OCI-LY1 (cell line): ENCODE results near the gene MBD3L3.
A peak's percentile ranks its signal among the peaks of the same experiment; 100 is the strongest.
"Not testable (repeated sequence)": the region's sequence is repeated elsewhere in the genome, so short reads cannot be mapped to it uniquely, and the experiment has no call there.

Experiments
- H2AFZ ChIP-seq: fragments of 200-600 bp; sonication (generic), shearing (Covaris generic); 2 replicates; pipeline ENCODE4 v1.6.0; 2014; ENCODE audit warnings: antibody characterized with exemption, mild to moderate bottlenecking, low read length
- H3F3A ChIP-seq: fragments of 200-600 bp; sonication (generic), shearing (Covaris generic); 2 replicates; pipeline ENCODE4 v1.6.0; 2014; ENCODE audit warnings: mild to moderate bottlenecking, antibody characterized with exemption, low read length, moderate library complexity; ENCODE audit not compliant: insufficient read depth
- H3K27ac ChIP-seq: fragments of 200-600 bp; sonication (generic); 2 replicates; pipeline ENCODE4 v1.5.1; 2014; ENCODE audit warnings: low read length, mixed run types, mild to moderate bottlenecking, low read depth; ENCODE audit not compliant: poor library complexity, severe bottlenecking
- H3K27me3 ChIP-seq: fragments of 200-600 bp; sonication (generic); 2 replicates; pipeline ENCODE4 v1.6.0; 2014; ENCODE audit warnings: antibody characterized with exemption, mild to moderate bottlenecking, low read length, moderate library complexity; ENCODE audit not compliant: insufficient read depth
- H3K36me3 ChIP-seq: fragments of 200-600 bp; sonication (generic); 2 replicates; pipeline ENCODE4 v1.6.1; 2014; ENCODE audit warnings: mild to moderate bottlenecking, antibody characterized with exemption, low read length, moderate library complexity, mixed read lengths; ENCODE audit not compliant: insufficient read depth
- H3K4me1 ChIP-seq: fragments of 200-600 bp; sonication (generic); 2 replicates; pipeline ENCODE4 v1.5.1; 2014; ENCODE audit warnings: mild to moderate bottlenecking, low read length, moderate library complexity; ENCODE audit not compliant: insufficient read depth, severe bottlenecking
- H3K4me2 ChIP-seq: fragments of 200-600 bp; sonication (generic), shearing (Covaris generic); 2 replicates; pipeline ENCODE4 v1.6.1; 2014; ENCODE audit warnings: low read length
- H3K4me3 ChIP-seq: fragments of 200-600 bp; sonication (generic); 2 replicates; pipeline ENCODE4 v1.5.1; 2014; ENCODE audit warnings: low read length, low read depth, mild to moderate bottlenecking, mixed read lengths; ENCODE audit not compliant: poor library complexity, severe bottlenecking
- H3K79me2 ChIP-seq: fragments of 200-600 bp; shearing (Covaris generic); 2 replicates; pipeline ENCODE4 v1.6.1; 2016; ENCODE audit warnings: mixed run types, low read length, mixed read lengths; ENCODE audit not compliant: insufficient read depth
- H3K9ac ChIP-seq: fragments of 200-600 bp; sonication (generic), shearing (Covaris generic); 2 replicates; pipeline ENCODE4 v1.6.1; 2014; ENCODE audit warnings: mild to moderate bottlenecking, low read length, mixed read lengths
- H3K9me2 ChIP-seq: fragments of 200-600 bp; sonication (generic), shearing (Covaris generic); 2 replicates; pipeline ENCODE4 v1.6.1; 2014; ENCODE audit warnings: low read depth, mild to moderate bottlenecking, low read length, mixed read lengths
- H3K9me3 ChIP-seq: fragments of 200-600 bp; shearing (Covaris generic); 2 replicates; pipeline ENCODE4 v1.6.1; 2014; ENCODE audit warnings: low read length, mixed read lengths
- H4K20me1 ChIP-seq: fragments of 200-600 bp; sonication (generic), shearing (Covaris generic); 2 replicates; pipeline ENCODE4 v1.6.0; 2016; ENCODE audit warnings: mild to moderate bottlenecking, low read length; ENCODE audit not compliant: insufficient read depth
- EZH2 ChIP-seq: fragments of 200-600 bp; sonication (generic), shearing (Covaris generic); IDR thresholded peaks from 2 replicates; pipeline ENCODE4 v1.8.0; 2017; ENCODE audit warnings: borderline replicate concordance, mixed run types, mild to moderate bottlenecking, antibody characterized with exemption, low read length, moderate library complexity, mixed read lengths
- TF ChIP-seq, protein P1 (sequence below): fragments of 200-600 bp; sonication (generic), shearing (Covaris generic); IDR thresholded peaks from 2 replicates; pipeline ENCODE4 v1.5.1; 2017; ENCODE audit warnings: mild to moderate bottlenecking, antibody characterized with exemption, low read length, moderate library complexity, mixed read lengths

The MBD3L3 gene

DNA sequence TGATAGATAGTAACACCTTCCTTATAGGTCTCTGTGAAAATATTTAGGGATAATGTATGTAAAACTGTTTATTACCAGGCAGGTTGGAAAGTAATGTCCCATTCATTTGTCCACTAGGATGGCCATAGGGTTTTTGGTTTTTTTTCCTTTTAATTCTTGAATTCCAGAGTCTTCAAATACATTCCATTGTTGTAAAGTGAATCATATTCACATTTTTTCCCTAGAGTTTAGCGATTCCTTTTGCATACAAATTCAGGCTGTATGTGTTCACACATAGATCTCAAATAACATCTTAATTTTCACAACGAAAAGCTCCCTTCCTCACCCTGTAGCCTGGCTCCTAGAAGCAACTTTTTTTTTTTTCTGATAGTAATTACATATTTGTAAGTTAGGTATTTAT, 9.2 kb upstream of the MBD3L3 start:
- H3K27ac ChIP-seq, result no peak overlapping the region
- H3K9ac ChIP-seq, result no peak overlapping the region
- H3K4me1 ChIP-seq, result peaks cover 12% of the 10 kb centered on the region
- peaks cover 16% of the 10 kb centered on the region for H3K36me3 ChIP-seq
- no peak for TF ChIP-seq EZH2
- TF ChIP-seq, protein P1, sequence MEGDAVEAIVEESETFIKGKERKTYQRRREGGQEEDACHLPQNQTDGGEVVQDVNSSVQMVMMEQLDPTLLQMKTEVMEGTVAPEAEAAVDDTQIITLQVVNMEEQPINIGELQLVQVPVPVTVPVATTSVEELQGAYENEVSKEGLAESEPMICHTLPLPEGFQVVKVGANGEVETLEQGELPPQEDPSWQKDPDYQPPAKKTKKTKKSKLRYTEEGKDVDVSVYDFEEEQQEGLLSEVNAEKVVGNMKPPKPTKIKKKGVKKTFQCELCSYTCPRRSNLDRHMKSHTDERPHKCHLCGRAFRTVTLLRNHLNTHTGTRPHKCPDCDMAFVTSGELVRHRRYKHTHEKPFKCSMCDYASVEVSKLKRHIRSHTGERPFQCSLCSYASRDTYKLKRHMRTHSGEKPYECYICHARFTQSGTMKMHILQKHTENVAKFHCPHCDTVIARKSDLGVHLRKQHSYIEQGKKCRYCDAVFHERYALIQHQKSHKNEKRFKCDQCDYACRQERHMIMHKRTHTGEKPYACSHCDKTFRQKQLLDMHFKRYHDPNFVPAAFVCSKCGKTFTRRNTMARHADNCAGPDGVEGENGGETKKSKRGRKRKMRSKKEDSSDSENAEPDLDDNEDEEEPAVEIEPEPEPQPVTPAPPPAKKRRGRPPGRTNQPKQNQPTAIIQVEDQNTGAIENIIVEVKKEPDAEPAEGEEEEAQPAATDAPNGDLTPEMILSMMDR, result no peak
- no peaks in the 10 kb centered on the region for H3K9me2 ChIP-seq
- H4K20me1 ChIP-seq, result no peaks in the 10 kb centered on the region
- H3K27me3 ChIP-seq, result no peaks in the 10 kb centered on the region
- no peak overlapping the region for H2AFZ ChIP-seq
- no peak overlapping the region for H3K4me2 ChIP-seq
- H3F3A ChIP-seq, result no peaks in the 10 kb centered on the region
- peaks cover 11% of the 10 kb centered on the region for H3K79me2 ChIP-seq
- no peak overlapping the region for H3K4me3 ChIP-seq
- H3K9me3 ChIP-seq, result no peaks in the 10 kb centered on the region

DNA sequence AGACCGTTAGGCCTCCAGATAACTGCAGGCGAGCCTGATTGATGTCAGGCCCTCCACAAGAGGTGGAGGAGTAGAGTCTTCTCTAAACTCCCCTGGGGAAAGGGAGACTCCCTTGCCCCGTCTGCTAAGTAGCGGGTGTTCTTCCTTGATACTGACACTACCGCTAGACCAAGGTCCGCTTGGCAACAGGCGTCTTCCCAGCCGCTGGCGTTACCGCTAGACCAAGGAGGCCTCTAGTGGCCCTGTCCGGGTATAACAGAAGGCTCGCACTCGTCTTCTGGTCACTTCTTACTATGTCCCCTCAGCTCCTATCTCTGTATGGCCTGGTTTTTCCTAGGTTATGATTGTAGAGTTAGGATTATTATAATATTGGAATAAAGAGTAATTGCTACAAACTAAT, 8.6 kb upstream of the MBD3L3 start:
- peaks cover 11% of the 10 kb centered on the region for H3K79me2 ChIP-seq
- H3K9ac ChIP-seq, H2AFZ ChIP-seq, H3K4me2 ChIP-seq, H3K27ac ChIP-seq, H3K9me2 ChIP-seq, H3F3A ChIP-seq, H3K4me3 ChIP-seq, H3K36me3 ChIP-seq, H3K9me3 ChIP-seq, H3K27me3 ChIP-seq, H4K20me1 ChIP-seq: not testable (repeated sequence)
- H3K4me1 ChIP-seq, result peaks cover 12% of the 10 kb centered on the region
- TF ChIP-seq, protein P1, result peak; percentile 25

DNA sequence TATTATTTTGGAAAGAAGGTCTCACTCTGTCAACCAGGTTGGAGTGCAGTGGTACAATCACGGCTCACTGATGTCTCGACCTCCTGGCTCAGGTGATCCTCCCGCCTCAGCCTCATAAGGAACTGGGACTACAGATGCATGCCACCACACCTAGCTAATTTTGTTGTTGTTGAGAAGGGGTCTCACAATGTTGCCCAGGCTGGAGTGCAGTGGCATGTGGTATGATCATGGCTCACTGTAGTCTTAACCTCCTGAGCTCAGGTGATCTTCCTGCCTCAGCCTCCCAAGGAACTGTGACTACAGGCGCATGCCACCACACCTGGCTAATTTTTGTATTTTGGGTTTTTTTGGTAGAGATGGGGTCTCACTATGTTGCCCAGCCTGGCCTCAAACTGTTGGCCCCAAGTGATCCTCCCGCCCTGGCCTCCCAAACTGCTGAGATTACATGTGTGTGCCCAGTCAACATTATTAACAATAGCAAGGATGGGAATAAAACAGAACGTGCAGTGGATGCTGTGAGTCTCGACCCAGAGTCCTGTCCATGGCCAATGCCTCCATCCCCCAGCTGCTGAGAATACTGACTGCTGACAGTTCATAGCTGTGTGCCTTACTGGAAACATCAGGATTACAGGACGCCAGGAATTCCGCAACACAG, 5.4 kb upstream of the MBD3L3 start:
- no peaks in the 10 kb centered on the region for H3K36me3 ChIP-seq
- H3F3A ChIP-seq, result no peaks in the 10 kb centered on the region
- no peak overlapping the region for H3K4me2 ChIP-seq
- H3K9me3 ChIP-seq, result no peaks in the 10 kb centered on the region
- no peaks in the 10 kb centered on the region for H4K20me1 ChIP-seq
- no peaks in the 10 kb centered on the region for H3K27me3 ChIP-seq
- H3K79me2 ChIP-seq, result no peaks in the 10 kb centered on the region
- H3K9me2 ChIP-seq, result no peaks in the 10 kb centered on the region
- H3K4me1 ChIP-seq, result peaks cover 4% of the 10 kb centered on the region
- H3K27ac ChIP-seq, result no peak overlapping the region
- no peak overlapping the region for H3K9ac ChIP-seq
- H3K4me3 ChIP-seq, result no peak overlapping the region
- no peak overlapping the region for H2AFZ ChIP-seq
- TF ChIP-seq EZH2, result no peak
- TF ChIP-seq, protein P1, result no peak
